HEK293 (cell line): Measurements from ENCODE around the gene VEGFB.

ENCODE experiments used
- PRDM1 ChIP-seq: fragments of 450-650 bp; formaldehyde crosslinking; IDR thresholded peaks from 2 replicates; pipeline ENCODE4; 2016; ENCODE audit warnings: missing biosample characterization, missing genetic modification characterization
- PRDM2 ChIP-seq: fragments of 450-650 bp; formaldehyde crosslinking; IDR thresholded peaks from 2 replicates; pipeline ENCODE4 v1.5.1; 2016; ENCODE audit warnings: missing biosample characterization, missing genetic modification characterization, borderline replicate concordance
- RBAK ChIP-seq: fragments of 450-650 bp; formaldehyde crosslinking; IDR thresholded peaks from 2 replicates; pipeline ENCODE4 v1.5.1; 2016; ENCODE audit warnings: missing biosample characterization, missing genetic modification characterization
- TRIM28 ChIP-seq: IDR thresholded peaks from 2 replicates; pipeline ENCODE4 v1.6.1; 2011; ENCODE audit warnings: low read length, control low read depth, borderline replicate concordance
- ZBTB11 ChIP-seq: fragments of 450-650 bp; formaldehyde crosslinking; conservative IDR thresholded peaks from 2 replicates; pipeline ENCODE4 v1.5.1; 2016; ENCODE audit warnings: low read depth, missing biosample characterization, missing genetic modification characterization
- ZBTB17 ChIP-seq: fragments of 450-650 bp; formaldehyde crosslinking; IDR thresholded peaks from 2 replicates; pipeline ENCODE4 v1.5.1; 2016; ENCODE audit warnings: missing biosample characterization, missing genetic modification characterization
- ZFP69B ChIP-seq: fragments of 450-650 bp; formaldehyde crosslinking; IDR thresholded peaks from 2 replicates; pipeline ENCODE4 v1.5.1; 2016; ENCODE audit warnings: missing biosample characterization, missing genetic modification characterization
- ZNF202 ChIP-seq: fragments of 450-650 bp; formaldehyde crosslinking; IDR thresholded peaks from 2 replicates; pipeline ENCODE4 v1.5.1; 2016; ENCODE audit warnings: missing biosample characterization, missing genetic modification characterization, borderline replicate concordance
- ZNF221 ChIP-seq: fragments of 450-650 bp; formaldehyde crosslinking; IDR thresholded peaks from 2 replicates; pipeline ENCODE4 v1.5.1; 2017; ENCODE audit warnings: missing biosample characterization, missing genetic modification characterization, borderline replicate concordance
- ZNF239 ChIP-seq: fragments of 450-650 bp; formaldehyde crosslinking; IDR thresholded peaks from 2 replicates; pipeline ENCODE4 v1.5.1; 2016; ENCODE audit warnings: missing biosample characterization, missing genetic modification characterization
- ZNF341 ChIP-seq: fragments of 450-650 bp; formaldehyde crosslinking; IDR thresholded peaks from 2 replicates; pipeline ENCODE4; 2016; ENCODE audit warnings: low read depth, missing biosample characterization, missing genetic modification characterization
- ZNF37A ChIP-seq: fragments of 450-650 bp; IDR thresholded peaks from 2 replicates; pipeline ENCODE4 v1.5.1; 2018; ENCODE audit warnings: missing biosample characterization, missing genetic modification characterization
- ZNF510 ChIP-seq: fragments of 450-650 bp; formaldehyde crosslinking; IDR thresholded peaks from 2 replicates; pipeline ENCODE4 v1.5.1; 2018; ENCODE audit warnings: mild to moderate bottlenecking, missing genetic modification characterization, missing biosample characterization; ENCODE audit not compliant: insufficient replicate concordance
- ZNF544 ChIP-seq: fragments of 450-650 bp; formaldehyde crosslinking; IDR thresholded peaks from 2 replicates; pipeline ENCODE4 v1.5.0; 2017; ENCODE audit warnings: missing biosample characterization, missing genetic modification characterization
- ZNF560 ChIP-seq: fragments of 450-650 bp; formaldehyde crosslinking; IDR thresholded peaks from 2 replicates; pipeline ENCODE4 v1.5.1; 2017; ENCODE audit warnings: missing biosample characterization, missing genetic modification characterization, borderline replicate concordance
- ZNF670 ChIP-seq: fragments of 450-650 bp; formaldehyde crosslinking; IDR thresholded peaks from 2 replicates; pipeline ENCODE4 v1.5.1; 2016; ENCODE audit warnings: missing biosample characterization, missing genetic modification characterization, low read depth
- ZNF768 ChIP-seq: fragments of 450-650 bp; formaldehyde crosslinking; IDR thresholded peaks from 2 replicates; pipeline ENCODE4 v1.5.1; 2018; ENCODE audit warnings: missing biosample characterization, mild to moderate bottlenecking, missing genetic modification characterization
- ZSCAN23 ChIP-seq: fragments of 450-650 bp; formaldehyde crosslinking; IDR thresholded peaks from 2 replicates; pipeline ENCODE4 v1.5.1; 2016; ENCODE audit warnings: missing biosample characterization, missing genetic modification characterization
- TF ChIP-seq, protein P1 (sequence below): fragments of 450-650 bp; formaldehyde crosslinking; IDR thresholded peaks from 2 replicates; pipeline ENCODE4 v1.5.1; 2016; ENCODE audit warnings: missing biosample characterization, missing genetic modification characterization
- TF ChIP-seq, protein P2 (sequence below): fragments of 450-650 bp; IDR thresholded peaks from 2 replicates; pipeline ENCODE4 v1.5.1; 2018; ENCODE audit warnings: missing biosample characterization, mild to moderate bottlenecking, missing genetic modification characterization
- TF ChIP-seq, protein P3 (sequence below): fragments of 450-650 bp; formaldehyde crosslinking; IDR thresholded peaks from 2 replicates; pipeline ENCODE4 v1.5.1; 2017; ENCODE audit warnings: missing biosample characterization, missing genetic modification characterization
- TF ChIP-seq, protein P4 (sequence below): fragments of 450-650 bp; formaldehyde crosslinking; IDR thresholded peaks from 2 replicates; pipeline ENCODE4 v1.5.1; 2016; ENCODE audit warnings: missing biosample characterization, missing genetic modification characterization
- TF ChIP-seq, protein P5 (sequence below): fragments of 450-650 bp; IDR thresholded peaks from 2 replicates; pipeline ENCODE4 v1.5.1; 2018; ENCODE audit warnings: missing biosample characterization, missing genetic modification characterization

VEGFB gene

DNA sequence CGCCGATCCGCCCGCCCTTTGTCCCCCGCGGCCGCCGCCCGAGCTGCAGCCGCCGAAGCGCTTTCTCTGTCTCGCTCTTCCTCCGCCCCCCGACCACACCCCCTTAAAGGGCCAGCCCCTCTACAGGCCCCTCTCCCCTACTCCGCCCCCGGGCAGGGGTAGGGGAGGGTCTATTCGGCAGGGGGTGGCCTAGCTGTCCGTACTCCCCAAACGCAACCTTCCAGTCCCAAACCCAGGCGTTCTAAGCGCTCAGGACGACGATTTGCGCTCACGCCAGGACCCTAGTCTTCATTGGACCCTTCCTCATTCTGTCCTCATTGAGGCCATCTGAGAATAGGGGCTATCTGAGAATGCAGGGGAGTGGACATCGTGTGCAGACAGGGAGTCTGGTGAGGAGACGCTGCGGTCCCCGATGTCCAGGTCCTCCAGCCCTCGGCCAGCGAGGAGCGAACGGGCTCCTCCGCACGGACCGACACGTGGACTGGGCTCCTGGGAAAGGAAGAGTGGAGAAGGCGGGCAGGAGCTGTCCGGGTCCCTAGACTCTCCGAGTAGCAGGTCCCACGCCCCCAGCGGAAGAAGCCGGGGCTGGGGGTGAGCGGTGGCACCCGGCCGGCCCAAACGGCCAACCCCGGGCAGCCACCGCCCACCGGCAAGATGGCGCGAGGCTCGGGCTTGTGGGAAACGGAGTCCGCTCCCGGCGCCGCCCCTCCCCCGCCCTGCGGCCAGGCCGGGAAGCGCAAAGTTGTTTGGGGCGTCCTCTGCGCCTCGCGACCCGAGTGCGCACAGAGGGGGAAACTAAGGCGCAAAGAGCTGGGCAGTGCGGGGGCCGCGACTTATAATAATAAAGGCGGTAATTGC is 12.7 kb downstream of the VEGFB start, which contains the start of gene PPP1R14B (continued):
- TF ChIP-seq, protein P1, sequence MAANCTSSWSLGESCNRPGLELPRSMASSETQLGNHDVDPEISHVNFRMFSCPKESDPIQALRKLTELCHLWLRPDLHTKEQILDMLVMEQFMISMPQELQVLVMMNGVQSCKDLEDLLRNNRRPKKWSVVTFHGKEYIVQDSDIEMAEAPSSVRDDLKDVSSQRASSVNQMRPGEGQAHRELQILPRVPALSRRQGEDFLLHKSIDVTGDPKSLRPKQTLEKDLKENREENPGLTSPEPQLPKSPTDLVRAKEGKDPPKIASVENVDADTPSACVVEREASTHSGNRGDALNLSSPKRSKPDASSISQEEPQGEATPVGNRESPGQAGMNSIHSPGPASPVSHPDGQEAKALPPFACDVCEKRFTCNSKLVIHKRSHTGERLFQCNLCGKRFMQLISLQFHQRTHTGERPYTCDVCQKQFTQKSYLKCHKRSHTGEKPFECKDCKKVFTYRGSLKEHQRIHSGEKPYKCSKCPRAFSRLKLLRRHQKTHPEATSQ (tag by site-specific recombination) = no peak; the same call in 1 of the 2 replicates
- no peak for TF ChIP-seq ZNF560 (tag by site-specific recombination)
- TF ChIP-seq, protein P2, sequence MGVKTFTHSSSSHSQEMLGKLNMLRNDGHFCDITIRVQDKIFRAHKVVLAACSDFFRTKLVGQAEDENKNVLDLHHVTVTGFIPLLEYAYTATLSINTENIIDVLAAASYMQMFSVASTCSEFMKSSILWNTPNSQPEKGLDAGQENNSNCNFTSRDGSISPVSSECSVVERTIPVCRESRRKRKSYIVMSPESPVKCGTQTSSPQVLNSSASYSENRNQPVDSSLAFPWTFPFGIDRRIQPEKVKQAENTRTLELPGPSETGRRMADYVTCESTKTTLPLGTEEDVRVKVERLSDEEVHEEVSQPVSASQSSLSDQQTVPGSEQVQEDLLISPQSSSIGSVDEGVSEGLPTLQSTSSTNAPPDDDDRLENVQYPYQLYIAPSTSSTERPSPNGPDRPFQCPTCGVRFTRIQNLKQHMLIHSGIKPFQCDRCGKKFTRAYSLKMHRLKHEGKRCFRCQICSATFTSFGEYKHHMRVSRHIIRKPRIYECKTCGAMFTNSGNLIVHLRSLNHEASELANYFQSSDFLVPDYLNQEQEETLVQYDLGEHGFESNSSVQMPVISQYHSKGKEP (tag by site-specific recombination) = no peak
- TF ChIP-seq ZNF202 (tag by site-specific recombination) = no peak
- TF ChIP-seq ZFP69B = no peak; the same call in 1 of the 2 replicates
- TF ChIP-seq RBAK (tag by site-specific recombination) = no peak
- peak; percentile 91 for TF ChIP-seq ZBTB11 (tag by site-specific recombination)
- no peak for TF ChIP-seq ZNF341
- TF ChIP-seq ZNF239 = no peak
- no peak for TF ChIP-seq PRDM1 (tag by site-specific recombination)
- no peak for TF ChIP-seq ZSCAN23 (tag by site-specific recombination)
- no peak for TF ChIP-seq PRDM2 (tag by site-specific recombination)
- TF ChIP-seq ZNF670 = no peak
- peak; percentile 40; the same call in 1 of the 2 replicates for TF ChIP-seq ZBTB17
- TF ChIP-seq, protein P3, sequence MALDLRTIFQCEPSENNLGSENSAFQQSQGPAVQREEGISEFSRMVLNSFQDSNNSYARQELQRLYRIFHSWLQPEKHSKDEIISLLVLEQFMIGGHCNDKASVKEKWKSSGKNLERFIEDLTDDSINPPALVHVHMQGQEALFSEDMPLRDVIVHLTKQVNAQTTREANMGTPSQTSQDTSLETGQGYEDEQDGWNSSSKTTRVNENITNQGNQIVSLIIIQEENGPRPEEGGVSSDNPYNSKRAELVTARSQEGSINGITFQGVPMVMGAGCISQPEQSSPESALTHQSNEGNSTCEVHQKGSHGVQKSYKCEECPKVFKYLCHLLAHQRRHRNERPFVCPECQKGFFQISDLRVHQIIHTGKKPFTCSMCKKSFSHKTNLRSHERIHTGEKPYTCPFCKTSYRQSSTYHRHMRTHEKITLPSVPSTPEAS (tag by site-specific recombination) = no peak
- TF ChIP-seq, protein P4, sequence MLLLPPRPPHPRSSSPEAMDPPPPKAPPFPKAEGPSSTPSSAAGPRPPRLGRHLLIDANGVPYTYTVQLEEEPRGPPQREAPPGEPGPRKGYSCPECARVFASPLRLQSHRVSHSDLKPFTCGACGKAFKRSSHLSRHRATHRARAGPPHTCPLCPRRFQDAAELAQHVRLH = no peak
- TF ChIP-seq, protein P5, sequence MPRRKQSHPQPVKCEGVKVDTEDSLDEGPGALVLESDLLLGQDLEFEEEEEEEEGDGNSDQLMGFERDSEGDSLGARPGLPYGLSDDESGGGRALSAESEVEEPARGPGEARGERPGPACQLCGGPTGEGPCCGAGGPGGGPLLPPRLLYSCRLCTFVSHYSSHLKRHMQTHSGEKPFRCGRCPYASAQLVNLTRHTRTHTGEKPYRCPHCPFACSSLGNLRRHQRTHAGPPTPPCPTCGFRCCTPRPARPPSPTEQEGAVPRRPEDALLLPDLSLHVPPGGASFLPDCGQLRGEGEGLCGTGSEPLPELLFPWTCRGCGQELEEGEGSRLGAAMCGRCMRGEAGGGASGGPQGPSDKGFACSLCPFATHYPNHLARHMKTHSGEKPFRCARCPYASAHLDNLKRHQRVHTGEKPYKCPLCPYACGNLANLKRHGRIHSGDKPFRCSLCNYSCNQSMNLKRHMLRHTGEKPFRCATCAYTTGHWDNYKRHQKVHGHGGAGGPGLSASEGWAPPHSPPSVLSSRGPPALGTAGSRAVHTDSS (tag by site-specific recombination) = no peak
- TF ChIP-seq TRIM28 = no peak
- TF ChIP-seq ZNF768 = no peak
- no peak for TF ChIP-seq ZNF221
- TF ChIP-seq ZNF544 (tag by site-specific recombination) = no peak
- no peak for TF ChIP-seq ZNF510 (tag by site-specific recombination)
- no peak for TF ChIP-seq ZNF37A (tag by site-specific recombination)
